Measurements from ENCODE around the gene TP53TG3C. TPM values are rescaled to one million over a fixed set of nuclear protein-coding genes. Genes with fewer than 3 reads are reported as not detected.
"Not testable (repeated sequence)": the region's sequence is repeated elsewhere in the genome, so short reads cannot be mapped to it uniquely, and the experiment has no call there.

Gene TP53TG3C
- total RNA-seq, result not detected in 2 replicates

- not testable (repeated sequence) for DNase-seq (ENCODE audit: low read depth in 2 of 2)
Observed at GRCh38 chr16:33193926-33194325, at the start of gene TP53TG3C. TSS of gene TP53TG3C (plus strand) at chr16:33194226. CDS start at chr16:33194294, 68 bp downstream.

Other genes with a start within 250 kb of the TP53TG3C start
- not detected in 2 replicates for gene TP53TG3E, start 110.1 kb downstream of the TP53TG3C start, total RNA-seq
- not detected in 2 replicates for gene TP53TG3B, start 166.6 kb downstream of the TP53TG3C start, total RNA-seq